Measurements from ENCODE around the gene MPRIP. TPM values are rescaled to one million over a fixed set of nuclear protein-coding genes. Genes with fewer than 3 reads are reported as not detected.

Gene MPRIP
- total RNA-seq, 1 experiment from 2014 or later: 199 TPM

GRCh38 chr17:17214646-17215436 lies 172.6 kb downstream of the MPRIP start:
- H3K27me3 ChIP-seq (replicated peaks): no peaks in the 10 kb centered on the region
- no peak overlapping the region for H3K4me3 ChIP-seq
- H3K4me1 ChIP-seq (replicated peaks): no peaks in the 10 kb centered on the region
- peaks cover 69% of the 10 kb centered on the region for H3K36me3 ChIP-seq
- DNase-seq (ENCODE audit: low read depth in 1 of 2, low spot score in 2 of 2): no peak
- no peak overlapping the region for H3K27ac ChIP-seq
- H3K9me3 ChIP-seq (replicated peaks): no peaks in the 10 kb centered on the region

DNA sequence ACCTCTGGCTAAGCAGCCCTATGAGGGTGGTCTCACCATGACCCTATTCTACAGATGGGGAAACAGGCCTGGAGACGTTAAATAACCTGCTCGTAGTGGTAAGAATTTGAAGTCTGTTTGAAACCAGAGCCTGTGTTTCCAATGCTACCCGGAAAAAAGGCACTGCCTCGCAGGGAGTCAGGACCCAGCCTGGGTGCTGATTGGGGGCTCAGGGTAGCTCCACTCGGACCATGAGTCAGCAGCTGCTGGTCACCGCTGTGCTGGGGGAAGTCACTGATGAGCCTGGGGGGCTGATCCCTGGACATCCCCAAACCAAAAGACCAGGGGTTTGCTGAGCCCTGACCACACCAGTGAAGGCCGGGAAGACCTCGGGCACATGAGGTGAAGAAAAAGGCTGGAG lies 173.3 kb downstream of the MPRIP start:
- no peaks in the 10 kb centered on the region for H3K27me3 ChIP-seq (replicated peaks)
- no peaks in the 10 kb centered on the region for H3K4me1 ChIP-seq (replicated peaks)
- H3K27ac ChIP-seq: no peak overlapping the region
- H3K36me3 ChIP-seq: peaks cover 75% of the 10 kb centered on the region
- H3K9me3 ChIP-seq (replicated peaks): no peaks in the 10 kb centered on the region
- DNase-seq (ENCODE audit: low read depth in 1 of 2, low spot score in 2 of 2): no peak
- no peak overlapping the region for H3K4me3 ChIP-seq

GRCh38 chr17:17216236-17216635 lies 174.0 kb downstream of the MPRIP start:
- Histone ChIP-seq H3K9me3 (replicated peaks) (no peaks in the 10 kb centered on the region), H3K36me3 (peaks cover 80% of the 10 kb centered on the region), H3K4me1 (replicated peaks) (no peaks in the 10 kb centered on the region), H3K4me3 (no peak overlapping the region), H3K27me3 (replicated peaks) (no peaks in the 10 kb centered on the region), H3K27ac (no peak overlapping the region)
- DNase-seq (ENCODE audit: low read depth in 1 of 2, low spot score in 2 of 2): no peak

DNA sequence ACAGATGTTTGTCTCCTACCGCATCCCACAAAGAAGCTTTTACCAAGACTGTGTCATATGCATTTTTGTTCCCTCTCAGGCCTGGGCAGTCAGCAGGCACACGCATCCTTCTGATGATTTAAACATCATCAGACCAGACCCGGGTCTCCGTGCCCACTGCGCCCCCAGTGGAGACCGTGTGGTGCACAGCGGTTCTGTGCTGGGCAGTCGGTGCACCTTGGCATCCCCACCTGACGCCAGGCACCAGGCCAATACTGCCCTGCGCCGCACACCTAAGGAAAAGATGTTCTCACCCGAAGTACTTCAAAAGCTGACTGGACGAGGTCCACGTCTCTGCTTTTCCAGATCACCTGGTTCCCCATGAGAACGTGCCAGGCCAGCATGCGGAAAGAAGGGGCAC lies 174.5 kb downstream of the MPRIP start:
- Histone ChIP-seq H3K4me1 (replicated peaks) (no peaks in the 10 kb centered on the region), H3K27ac (no peak overlapping the region), H3K27me3 (replicated peaks) (no peaks in the 10 kb centered on the region), H3K36me3 (peaks cover 80% of the 10 kb centered on the region), H3K9me3 (replicated peaks) (no peaks in the 10 kb centered on the region), H3K4me3 (no peak overlapping the region)
- DNase-seq (ENCODE audit: low read depth in 1 of 2, low spot score in 2 of 2): no peak

GRCh38 chr17:17217995-17218394 lies 175.7 kb downstream of the MPRIP start:
- H3K4me1 ChIP-seq (replicated peaks): no peaks in the 10 kb centered on the region
- H3K4me3 ChIP-seq: no peak overlapping the region
- H3K27me3 ChIP-seq (replicated peaks): no peaks in the 10 kb centered on the region
- H3K9me3 ChIP-seq (replicated peaks): no peaks in the 10 kb centered on the region
- peaks cover 83% of the 10 kb centered on the region for H3K36me3 ChIP-seq
- H3K27ac ChIP-seq: no peak overlapping the region
- DNase-seq (ENCODE audit: low read depth in 1 of 2, low spot score in 2 of 2): no peak

- Histone ChIP-seq H3K27ac (no peak overlapping the region), H3K27me3 (replicated peaks) (no peaks in the 10 kb centered on the region), H3K36me3 (peaks cover 88% of the 10 kb centered on the region), H3K4me1 (replicated peaks) (no peaks in the 10 kb centered on the region), H3K9me3 (replicated peaks) (no peaks in the 10 kb centered on the region), H3K4me3 (no peak overlapping the region)
- no peak for DNase-seq (ENCODE audit: low read depth in 1 of 2, low spot score in 2 of 2)
Observed at GRCh38 chr17:17220529-17220928, 178.3 kb downstream of the MPRIP start.

GRCh38 chr17:17221329-17221728 lies 179.1 kb downstream of the MPRIP start:
- H3K4me1 ChIP-seq (replicated peaks): no peaks in the 10 kb centered on the region
- no peak overlapping the region for H3K27ac ChIP-seq
- H3K4me3 ChIP-seq: no peak overlapping the region
- no peak for DNase-seq (ENCODE audit: low read depth in 1 of 2, low spot score in 2 of 2)
- no peaks in the 10 kb centered on the region for H3K9me3 ChIP-seq (replicated peaks)
- H3K36me3 ChIP-seq: peaks cover 88% of the 10 kb centered on the region
- no peaks in the 10 kb centered on the region for H3K27me3 ChIP-seq (replicated peaks)

GRCh38 chr17:17223736-17224135 lies 181.5 kb downstream of the MPRIP start:
- H3K27ac ChIP-seq: no peak overlapping the region
- no peak overlapping the region for H3K4me3 ChIP-seq
- H3K36me3 ChIP-seq: peaks cover 90% of the 10 kb centered on the region
- no peaks in the 10 kb centered on the region for H3K27me3 ChIP-seq (replicated peaks)
- no peak for DNase-seq (ENCODE audit: low read depth in 1 of 2, low spot score in 2 of 2)
- no peaks in the 10 kb centered on the region for H3K4me1 ChIP-seq (replicated peaks)
- no peaks in the 10 kb centered on the region for H3K9me3 ChIP-seq (replicated peaks)

DNA sequence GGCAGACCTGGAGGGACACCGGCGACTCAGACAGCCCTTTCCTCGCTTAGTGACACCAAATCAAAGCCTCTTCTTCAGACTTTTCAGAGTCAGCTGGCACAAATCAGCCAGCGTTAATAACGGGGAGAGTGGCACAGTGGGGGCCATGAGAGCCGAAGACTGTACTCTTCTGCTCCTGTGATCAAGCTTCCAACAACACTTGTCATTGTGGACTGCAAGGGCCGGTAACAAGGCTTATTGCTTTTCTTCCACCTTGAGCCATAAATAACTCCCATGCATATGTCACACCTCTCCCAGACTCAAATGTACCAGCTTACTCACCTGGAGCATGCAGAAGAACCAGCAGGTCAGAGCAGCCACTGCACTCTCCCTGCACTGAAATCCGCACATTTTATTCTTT lies 181.9 kb downstream of the MPRIP start:
- Histone ChIP-seq H3K4me3 (no peak overlapping the region), H3K27ac (no peak overlapping the region), H3K9me3 (replicated peaks) (no peaks in the 10 kb centered on the region), H3K36me3 (peaks cover 92% of the 10 kb centered on the region), H3K4me1 (replicated peaks) (no peaks in the 10 kb centered on the region), H3K27me3 (replicated peaks) (no peaks in the 10 kb centered on the region)
- DNase-seq (ENCODE audit: low read depth in 1 of 2, low spot score in 2 of 2): no peak

DNA sequence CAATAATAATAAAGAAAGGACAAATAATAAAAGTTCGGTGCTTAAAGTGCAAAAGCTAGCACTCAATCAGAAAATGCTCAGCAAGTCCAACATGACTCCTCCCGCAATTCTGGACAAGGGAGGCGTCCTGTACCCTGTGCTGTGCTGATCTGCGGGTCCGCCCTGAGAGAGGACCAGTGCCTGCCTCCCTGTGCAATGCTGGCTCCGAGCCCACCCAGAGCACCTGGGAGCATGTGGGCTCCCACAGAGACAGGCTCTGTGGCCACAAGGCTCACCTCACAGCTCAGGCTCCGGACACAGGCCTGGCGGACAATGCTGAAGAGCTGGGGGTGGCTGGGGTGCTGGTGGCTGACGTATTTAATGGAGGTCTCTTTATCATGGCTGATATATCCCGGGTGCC lies 183.6 kb downstream of the MPRIP start:
- Histone ChIP-seq H3K4me1 (replicated peaks) (no peaks in the 10 kb centered on the region), H3K27ac (no peak overlapping the region), H3K9me3 (replicated peaks) (no peaks in the 10 kb centered on the region), H3K27me3 (replicated peaks) (no peaks in the 10 kb centered on the region), H3K4me3 (no peak overlapping the region), H3K36me3 (peaks cover 93% of the 10 kb centered on the region)
- no peak for DNase-seq (ENCODE audit: low read depth in 1 of 2, low spot score in 2 of 2)

DNA sequence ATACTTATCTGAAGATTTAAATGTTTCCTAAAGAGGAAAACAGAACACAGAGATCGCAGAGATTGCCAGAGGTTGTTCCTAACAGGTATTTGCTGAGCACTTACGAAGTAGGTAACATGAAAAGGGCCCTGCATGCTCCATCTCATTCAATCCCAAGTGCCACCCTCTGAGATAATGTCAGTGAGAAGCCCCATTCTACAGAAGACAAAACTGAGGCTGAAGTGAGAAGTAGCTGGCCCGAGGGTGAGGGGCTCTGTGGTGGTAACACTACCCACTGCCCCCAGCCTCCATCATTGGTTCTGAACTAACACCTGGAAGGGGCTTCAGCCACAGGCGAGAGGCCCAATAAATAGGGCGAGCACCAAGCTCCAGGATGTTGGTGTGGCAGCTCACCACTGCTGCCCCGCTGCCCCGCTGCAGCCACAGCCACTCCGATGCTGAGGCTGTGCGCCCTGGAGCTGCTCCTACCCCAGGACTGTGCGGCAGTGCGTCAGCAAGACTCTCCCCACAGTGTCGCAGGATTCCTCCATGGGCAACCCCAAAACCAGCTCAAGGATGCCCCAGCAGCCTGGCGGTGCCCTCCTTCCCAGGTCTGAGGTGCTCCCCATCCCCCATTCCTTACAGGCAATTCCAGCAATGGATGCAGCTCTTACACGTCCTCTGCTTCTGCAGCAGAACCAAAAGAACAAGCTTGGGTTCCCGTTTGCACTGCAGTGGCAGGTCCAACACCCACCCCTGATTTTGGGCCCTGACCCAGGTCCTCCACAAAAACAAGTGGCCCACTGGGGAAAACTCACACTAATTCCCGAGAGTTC lies 184.4 kb downstream of the MPRIP start:
- DNase-seq (ENCODE audit: low read depth in 1 of 2, low spot score in 2 of 2): no peak
- H3K36me3 ChIP-seq: peaks cover 92% of the 10 kb centered on the region
- no peaks in the 10 kb centered on the region for H3K9me3 ChIP-seq (replicated peaks)
- no peaks in the 10 kb centered on the region for H3K27me3 ChIP-seq (replicated peaks)
- H3K4me3 ChIP-seq: no peak overlapping the region
- no peak overlapping the region for H3K27ac ChIP-seq
- H3K4me1 ChIP-seq (replicated peaks): no peaks in the 10 kb centered on the region

- Histone ChIP-seq H3K4me3 (no peak overlapping the region), H3K9me3 (replicated peaks) (no peaks in the 10 kb centered on the region), H3K4me1 (replicated peaks) (no peaks in the 10 kb centered on the region), H3K36me3 (peaks cover 90% of the 10 kb centered on the region), H3K27ac (no peak overlapping the region), H3K27me3 (replicated peaks) (no peaks in the 10 kb centered on the region)
- DNase-seq (ENCODE audit: low read depth in 1 of 2, low spot score in 2 of 2): no peak
Observed at GRCh38 chr17:17227608-17228520, 185.6 kb downstream of the MPRIP start.

DNA sequence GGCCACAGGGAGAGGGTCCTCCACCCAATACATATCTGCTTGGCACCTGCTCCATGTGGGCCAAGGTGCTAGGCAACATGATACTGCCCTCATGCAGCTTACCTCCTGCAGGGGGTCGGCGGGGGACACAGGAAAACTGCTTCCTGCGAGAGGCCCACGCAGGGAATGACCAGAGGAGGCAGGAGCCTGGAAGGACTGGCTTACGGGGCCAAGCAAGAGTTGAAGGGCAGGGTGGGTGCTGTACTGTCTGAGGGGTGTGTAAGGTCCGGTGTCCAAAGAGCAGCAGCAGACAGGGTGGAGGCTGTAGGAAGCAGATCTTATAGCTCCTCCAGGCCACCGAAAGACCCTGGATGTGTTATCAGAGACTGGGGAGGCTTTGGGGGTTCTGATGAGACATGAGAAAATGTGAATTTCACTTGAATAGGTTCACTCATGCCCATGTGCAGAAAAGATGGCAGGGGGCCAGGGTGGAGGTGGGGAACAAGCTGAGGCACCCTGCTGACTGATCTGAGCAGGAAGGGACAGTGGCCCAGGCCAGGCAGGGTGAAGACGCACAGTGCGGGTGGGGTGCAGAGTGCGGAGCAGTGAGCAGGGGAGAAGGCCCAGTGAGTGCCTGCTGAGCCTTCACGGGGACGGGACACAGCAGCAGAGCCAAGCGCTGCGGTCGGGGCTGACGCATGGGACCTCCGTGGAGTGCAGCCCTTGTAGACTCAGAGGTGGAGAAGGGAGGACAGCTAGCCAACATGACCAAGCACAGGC lies 186.4 kb downstream of the MPRIP start:
- Histone ChIP-seq H3K27ac (no peak overlapping the region), H3K9me3 (replicated peaks) (no peaks in the 10 kb centered on the region), H3K4me1 (replicated peaks) (no peaks in the 10 kb centered on the region), H3K27me3 (replicated peaks) (no peaks in the 10 kb centered on the region), H3K36me3 (peaks cover 83% of the 10 kb centered on the region), H3K4me3 (no peak overlapping the region)
- DNase-seq (ENCODE audit: low read depth in 1 of 2, low spot score in 2 of 2): no peak

Measured in SJSA1 (cell line).